Activated CD8-positive, alpha-beta memory T cell treated with anti-CD3 and anti-CD28 coated beads, Interleukin-2, amount 50 U/mL, for 1 hour (primary cell): ENCODE data around the gene GRAMD2A.

Source experiments
- DNase-seq: peaks from one replicate; pipeline ENCODE4 v3.0.0-alpha.2; 2020; ENCODE audit errors: extremely low read depth

The GRAMD2A gene

DNA sequence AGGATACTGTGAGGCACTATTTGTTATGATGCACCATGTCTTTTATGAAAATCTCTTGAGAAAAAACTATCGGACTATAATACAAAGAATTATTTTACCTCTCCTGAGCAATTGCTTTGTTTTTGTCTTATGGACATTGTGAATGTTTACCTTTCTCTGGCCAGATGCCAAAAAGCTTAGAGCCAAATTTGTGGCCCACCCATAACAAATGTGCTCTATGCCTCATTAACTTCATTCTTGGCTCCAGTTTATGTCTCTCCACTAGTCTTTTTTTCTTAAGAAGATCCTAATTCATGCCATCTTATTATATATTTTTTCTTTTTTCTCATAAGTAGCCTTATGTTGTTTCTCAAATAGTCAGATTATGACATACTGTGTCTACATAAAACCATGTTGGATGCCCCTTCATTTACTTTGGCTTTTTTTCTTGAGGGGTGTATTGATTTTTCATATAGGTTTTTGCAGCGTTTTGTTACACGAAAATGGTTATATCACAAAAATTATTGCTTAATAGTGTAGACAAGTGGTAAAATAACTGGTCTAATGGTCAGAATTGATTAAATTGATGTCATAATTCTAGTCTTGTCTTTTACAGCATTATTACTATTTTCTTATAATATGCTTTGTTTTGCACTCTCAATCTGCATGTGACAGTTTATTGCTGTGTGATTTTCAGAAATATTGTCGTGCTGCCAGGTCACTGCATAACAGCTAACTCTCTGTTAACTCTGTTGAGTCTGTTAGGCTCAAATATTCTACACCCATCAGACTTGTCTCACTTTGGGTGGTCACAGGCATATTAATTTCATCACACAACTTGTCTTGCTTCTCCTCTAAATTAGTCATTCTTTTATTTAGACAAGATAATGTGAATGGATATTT is 61.2 kb downstream of the GRAMD2A start:
- no peak for DNase-seq

DNA sequence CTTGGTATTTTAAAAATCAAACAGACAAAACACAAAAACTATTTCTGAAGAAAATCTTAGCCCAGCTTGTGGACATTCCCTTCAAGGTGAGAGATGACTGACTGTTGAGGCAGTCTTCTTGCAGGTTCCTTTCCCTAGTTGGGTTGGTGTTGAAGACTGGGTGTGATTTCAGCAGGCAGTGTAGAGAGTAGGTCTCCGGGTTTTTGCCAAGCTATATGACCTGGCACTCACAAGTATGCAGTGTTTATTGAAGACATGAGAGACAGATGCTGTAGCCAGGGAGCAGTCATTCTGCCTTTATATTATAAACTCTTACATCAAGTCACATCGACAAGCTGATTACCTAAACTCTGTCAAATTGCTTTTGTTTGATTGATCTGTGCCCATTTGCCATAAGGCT is 61.9 kb downstream of the GRAMD2A start:
- no peak for DNase-seq

DNA sequence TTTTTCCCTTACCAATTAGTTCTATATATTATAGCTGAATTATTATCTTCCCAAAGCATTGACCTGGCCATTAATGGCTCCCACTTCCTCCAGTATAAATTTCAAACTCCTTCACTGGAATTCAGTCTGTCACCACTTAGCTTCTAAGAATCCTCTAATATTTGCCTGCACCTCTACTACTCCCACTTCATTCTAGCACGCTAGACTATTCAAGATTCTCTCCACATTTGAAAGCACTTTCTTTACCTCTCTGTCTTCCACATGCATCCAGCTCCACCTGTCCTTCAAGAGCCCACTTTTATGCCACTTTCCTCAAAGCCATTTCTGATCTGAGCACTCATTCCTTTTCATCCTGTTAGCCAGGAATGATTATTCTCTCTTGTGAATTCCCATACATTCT is 64.4 kb downstream of the GRAMD2A start:
- no peak for DNase-seq

DNA sequence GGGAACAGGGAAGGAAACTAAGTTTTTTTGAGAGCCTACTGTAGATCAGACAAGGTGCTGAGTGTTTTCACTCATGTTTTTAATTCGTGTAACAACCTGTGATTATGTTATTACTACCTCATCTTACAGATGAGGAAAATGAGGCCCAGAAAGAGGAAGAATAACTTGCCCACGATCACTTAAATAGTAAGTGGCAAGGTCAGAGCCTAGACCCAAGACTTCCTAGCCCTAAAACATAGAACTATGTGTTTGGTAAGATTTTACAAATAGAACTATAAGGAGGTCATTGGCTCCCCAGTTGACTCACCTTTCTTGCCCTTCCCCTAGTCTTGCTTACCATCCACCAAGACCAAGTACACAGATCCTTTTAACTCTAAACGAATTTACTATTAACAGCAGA is 65.7 kb downstream of the GRAMD2A start:
- DNase-seq: no peak

DNA sequence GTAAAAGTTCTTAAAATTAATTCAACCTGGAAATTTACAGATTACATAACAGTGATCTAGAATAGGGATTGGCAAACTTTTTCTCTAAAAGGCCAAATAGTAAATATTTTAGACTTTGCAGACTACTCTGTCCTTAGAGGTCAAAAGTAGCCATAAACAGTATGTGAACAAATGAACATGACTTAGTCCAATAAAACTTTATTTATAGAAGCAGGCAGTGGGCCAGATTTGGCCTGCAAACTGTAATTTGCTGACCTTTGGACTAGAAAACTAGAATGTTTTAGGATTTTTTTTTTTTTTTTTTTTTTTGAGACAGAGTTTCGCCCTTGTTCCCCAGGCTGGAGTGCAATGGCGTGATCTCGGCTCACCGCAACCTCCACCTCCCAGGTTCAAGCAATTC is 67.3 kb downstream of the GRAMD2A start:
- DNase-seq: no peak

DNA sequence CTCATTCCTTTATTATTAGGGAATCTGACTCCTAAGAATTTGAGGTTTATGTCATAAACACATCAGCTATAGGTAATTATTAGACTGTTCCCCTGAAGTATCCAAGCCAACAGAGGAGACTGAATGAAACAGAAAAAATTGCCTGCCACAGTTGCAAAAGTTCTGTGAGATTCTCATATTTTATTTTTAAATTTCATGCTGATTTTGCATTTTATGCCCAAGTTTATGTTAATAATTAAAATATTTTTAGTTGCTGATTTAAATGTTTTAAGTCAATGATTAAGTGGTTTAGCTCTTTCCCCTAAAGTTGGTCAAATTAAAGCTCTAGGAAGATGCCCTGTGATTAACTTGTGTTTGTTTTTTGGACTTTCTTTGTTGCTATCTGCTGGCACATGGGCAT is 69.2 kb downstream of the GRAMD2A start:
- DNase-seq: no peak

DNA sequence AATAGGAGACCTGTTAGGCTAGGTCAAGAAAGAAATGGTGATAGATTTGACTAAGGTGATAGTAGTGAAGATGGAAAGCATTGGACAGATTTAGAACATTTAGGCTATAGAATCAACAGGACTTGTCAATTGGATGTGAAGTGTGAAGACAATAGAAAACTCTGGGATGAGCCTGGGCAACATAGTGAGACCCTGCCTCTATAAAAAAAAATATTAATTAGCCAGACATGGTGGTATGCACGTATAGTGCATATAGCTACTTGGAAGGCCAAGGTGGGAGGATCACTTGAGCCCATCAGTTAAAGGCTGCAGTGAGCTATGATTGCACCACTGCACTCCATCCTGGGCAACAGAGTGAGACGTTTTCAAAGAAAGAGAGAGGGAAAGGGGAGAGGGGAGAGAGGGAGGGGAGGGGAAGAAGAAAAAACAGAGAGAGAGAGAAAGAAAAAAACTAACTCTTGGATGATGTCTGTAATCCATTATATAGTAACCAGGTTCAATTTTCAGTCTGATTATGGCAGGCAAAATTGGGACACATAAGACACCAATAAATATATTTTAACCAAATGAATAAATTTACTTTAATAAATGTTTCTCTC is 69.8 kb downstream of the GRAMD2A start:
- no peak for DNase-seq

DNA sequence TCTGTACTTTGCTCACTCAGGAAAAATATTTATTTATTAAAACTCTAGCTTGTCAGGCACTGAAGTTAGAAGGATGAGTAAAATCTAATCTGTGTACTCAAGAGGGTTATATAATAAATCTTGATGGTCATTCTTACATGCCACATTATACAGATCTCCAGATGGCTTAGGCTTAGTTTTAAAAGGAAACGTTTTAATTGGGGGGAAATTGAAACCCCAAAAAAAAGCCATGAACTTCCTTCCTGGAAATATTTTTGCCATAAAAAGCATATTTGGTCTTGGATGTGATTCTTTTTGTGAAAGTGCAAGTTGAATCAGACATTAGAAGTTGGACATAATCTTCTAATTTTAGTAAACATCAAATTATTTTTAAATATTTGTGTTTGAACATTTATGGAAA is 73.4 kb downstream of the GRAMD2A start:
- DNase-seq: no peak

DNA sequence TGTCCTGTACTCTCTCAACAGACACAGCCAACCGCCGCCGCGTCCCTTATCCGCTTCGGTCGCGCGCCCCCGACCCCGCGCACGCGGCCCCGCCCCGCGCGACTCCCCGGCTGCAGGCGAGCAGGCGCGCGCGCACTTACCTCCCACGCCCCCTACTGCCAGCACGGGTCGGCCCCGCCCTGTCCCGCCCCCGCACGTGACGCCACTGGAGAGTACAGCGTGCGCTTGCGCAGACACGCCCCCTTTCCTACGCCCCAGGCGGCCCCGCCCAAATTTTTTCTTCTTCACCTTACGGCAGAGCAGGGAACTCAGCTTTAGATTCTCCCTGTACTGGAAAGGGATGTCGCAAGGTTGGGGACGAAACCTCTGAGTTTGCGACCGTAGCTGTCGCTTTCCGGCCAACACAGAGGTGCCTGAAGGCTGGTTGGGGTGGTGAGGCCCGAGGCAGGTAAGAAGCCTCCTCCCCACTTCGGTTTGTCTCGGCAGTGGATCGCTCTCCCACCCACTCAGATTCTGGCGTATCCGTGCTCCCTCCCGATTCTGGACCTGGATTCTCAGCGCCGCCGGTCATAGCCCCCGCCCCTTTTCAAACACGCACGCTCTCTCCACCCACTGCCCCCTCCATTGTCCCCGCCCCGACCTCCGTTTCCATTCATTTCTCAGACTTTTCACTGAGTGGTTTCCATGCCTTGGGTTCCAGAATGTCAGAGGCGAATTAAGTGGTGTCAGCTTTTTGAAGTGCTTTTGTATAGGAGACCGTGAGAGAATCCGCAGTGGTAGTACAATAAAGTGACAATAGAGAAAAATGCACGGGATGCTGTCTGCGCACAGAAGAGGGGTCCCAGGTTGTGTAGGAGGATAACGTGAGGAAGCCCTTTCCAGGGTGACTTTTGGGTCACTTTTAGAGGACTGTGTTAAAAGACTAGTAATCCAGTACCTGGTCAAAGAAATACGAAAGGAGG is 79.3 kb downstream of the GRAMD2A start, which contains the start of the genes MYO9A and SENP8:
TSS of gene MYO9A (minus strand) at position 134 of the 962 bp plus-strand sequence. CDS start 71,587 bp downstream, outside the sequence.
TSS of gene SENP8 (plus strand) at position 387 of the 962 bp plus-strand sequence. CDS start 21,221 bp downstream, outside the sequence.
- DNase-seq: peak; percentile 96

DNA sequence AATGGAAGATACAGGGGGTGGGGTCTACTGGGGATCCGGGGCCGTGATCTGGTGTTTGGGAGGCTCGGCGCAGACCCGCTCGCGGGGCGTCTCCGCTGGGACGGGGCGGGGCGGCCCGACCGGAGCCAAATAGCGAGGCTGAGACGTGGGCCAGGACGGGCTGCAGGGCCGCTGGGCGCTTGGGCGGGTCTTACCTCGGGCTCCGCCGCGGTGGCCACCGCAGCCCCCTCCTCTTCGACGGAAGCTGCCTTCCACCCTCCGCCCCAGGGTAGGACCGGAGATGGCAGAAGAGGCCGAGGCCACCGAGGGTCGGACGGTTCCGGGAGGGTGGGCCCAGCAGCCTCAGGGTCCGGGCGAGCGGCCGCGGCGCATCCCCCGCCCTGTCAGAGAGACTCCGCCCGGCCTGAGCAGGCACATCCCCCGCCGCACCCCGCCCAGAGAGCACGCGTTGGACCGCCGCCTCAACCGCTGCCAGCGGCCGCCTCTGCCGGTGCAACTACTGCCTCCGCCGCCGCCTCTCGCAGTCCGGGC is 80.0 kb downstream of the GRAMD2A start:
- DNase-seq: peak; percentile 18

DNA sequence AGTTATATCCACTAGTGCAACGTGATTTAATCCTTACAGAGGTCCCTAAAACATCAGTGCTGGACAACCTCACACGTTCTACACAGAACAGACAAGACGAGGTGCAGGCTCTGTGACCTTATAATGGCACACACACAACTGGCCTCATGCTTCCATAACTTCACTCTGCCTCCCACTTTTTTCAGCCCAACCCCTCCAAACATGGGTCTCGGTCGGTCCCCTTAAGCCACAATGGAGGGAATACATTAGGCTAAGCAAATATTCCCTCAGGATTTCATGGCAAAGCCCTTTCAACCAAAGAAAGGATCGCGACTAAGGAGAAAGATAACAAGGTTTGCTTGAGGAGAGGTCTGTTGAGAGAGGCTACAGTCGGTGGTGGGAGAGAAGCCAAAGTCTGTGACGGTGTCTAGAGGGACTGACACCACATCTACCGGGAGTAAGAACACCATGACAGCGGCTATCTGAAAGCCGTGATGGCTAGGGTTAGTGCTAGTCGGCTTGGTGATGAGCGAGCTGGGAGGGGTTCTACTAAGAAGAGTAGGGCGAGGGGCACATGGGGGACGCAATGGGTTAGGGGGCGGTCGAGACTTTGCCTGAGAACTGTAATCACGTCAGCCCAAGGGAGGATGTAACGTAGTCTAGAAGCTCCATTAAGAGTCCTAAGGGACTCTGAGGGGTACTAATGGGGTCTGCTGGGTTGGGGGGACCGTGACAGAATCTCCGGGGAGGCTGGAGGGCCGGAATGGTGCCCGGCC is 80.7 kb downstream of the GRAMD2A start:
- peak; percentile 3 for DNase-seq

DNA sequence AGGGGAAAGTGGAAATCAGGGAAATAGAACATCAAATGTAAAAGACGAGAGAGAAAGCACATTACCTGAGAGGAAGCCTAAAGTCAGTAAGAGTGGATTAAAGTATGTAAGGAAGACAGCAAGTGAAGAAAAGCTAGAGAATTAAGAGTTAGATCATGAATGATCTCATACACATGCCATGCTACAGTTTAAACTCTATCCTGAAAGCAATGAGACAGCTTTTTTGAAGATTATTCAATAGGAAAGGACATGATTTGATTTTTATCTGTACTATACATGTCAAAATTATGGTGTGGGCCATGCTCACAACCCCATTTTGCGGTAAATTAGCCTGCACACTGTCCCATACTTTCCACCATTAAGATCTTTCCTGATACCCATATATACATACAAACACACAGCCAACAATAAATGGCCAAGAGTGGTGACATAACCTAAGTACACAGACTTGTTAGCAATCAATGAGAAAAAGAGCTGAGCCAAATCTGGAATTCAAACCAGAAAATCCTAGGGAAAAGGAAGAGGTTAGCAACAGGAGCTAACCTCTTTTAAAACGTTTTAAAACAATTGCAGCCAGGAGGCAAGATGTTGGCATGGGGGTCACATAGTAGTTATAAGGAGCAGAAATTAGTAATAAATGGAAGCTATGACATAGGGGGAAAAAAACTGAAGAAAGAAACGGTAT is 84.1 kb downstream of the GRAMD2A start:
- DNase-seq: no peak

DNA sequence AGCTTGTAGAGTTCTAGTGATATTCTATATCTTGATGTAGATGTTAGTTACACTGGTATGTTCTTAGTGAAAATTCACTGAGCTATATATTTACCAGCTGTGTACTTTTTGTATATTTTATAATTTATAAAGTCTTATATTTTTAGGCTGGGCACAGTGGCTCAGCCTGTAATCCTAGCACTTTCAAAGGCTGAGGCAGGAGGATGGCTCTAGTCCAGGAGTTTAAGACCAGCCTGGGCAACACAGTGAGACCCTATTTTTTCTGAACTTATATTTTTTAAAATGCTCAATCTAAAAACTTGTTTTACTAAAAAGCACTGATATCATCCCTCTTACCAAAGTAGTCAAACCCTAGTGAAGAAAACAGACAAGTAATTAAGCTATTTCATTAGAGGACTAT is 84.8 kb downstream of the GRAMD2A start:
- DNase-seq: no peak

DNA sequence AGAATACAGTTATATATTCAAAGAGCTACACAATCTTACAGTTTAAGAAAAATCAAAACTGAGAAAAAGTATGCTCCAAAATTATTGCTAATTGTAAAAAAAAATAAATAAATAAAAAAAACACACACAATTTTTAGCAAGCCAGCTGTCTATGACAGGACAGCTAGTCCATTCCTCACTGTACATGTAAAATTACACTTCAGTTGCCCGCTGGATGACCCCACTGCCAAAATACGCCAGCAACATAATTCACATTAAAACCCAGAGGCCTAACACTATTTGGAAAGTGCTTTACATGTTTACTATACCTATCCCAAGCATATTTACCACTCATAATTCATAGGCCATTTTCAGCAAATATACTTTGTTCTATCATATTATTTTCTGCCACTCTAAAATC is 85.5 kb downstream of the GRAMD2A start:
- DNase-seq: no peak

DNA sequence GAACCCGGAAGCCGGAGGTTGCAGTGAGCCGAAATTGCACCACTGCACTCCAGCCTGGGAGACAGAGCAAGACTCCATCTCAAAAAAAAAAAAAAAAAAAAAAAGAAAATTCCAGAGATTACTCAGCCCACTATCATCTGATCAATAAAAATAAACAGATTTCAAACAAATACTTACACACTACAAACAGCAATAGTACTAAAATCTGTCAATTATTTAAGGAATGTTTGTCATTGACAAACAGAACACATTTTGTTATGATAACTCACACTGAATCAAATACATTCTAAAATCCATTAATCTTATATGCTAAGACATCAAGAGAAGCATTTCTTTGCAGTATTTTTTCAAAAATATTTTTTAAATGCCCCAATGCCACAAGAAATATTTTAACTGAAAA is 87.2 kb downstream of the GRAMD2A start:
- no peak for DNase-seq
